Measurements from ENCODE around the gene LLGL2. TPM values are rescaled to one million over a fixed set of nuclear protein-coding genes. Genes with fewer than 3 reads are reported as not detected.

Gene LLGL2
- total RNA-seq, 1 experiment from 2014 or later, result 10.8 TPM

GRCh38 chr17:75524269-75524969, 1.1 kb upstream of the LLGL2 start:
- ChIA-PET CTCF (interaction anchor here (0.6 to 1.2 kb wide), 4 partner anchors 8 to 597 kb away, joined by 3 to 12 read pairs (median 6); partner anchors contain the start of gene TSEN54), POLR2A (ENCODE audit: low non-redundant PET) (interaction anchor here (0.6 to 0.7 kb wide), 2 partner anchors 68 to 455 kb away, joined by 4 to 15 read pairs; partner anchors contain the start of gene TMEM94)
- Histone ChIP-seq H3K27me3 (replicated peaks; ENCODE audit: insufficient read depth, low read depth, low read length, poor library complexity) (no peaks in the 10 kb centered on the region), H3K27ac (ENCODE audit: low read depth, low read length, poor library complexity, severe bottlenecking) (no peak overlapping the region), H3K4me1 (ENCODE audit: insufficient read depth, low read length, poor library complexity, severe bottlenecking) (peaks cover 12% of the 10 kb centered on the region), H3K4me3 (ENCODE audit: low read depth, low read length, poor library complexity, severe bottlenecking) (peak overlapping the region; percentile 83), H3K9me3 (ENCODE audit: low read depth, low read length, poor library complexity, severe bottlenecking) (no peaks in the 10 kb centered on the region), H3K36me3 (ENCODE audit: insufficient read depth, low read length, poor library complexity, severe bottlenecking) (peaks cover 11% of the 10 kb centered on the region)
- BruUV-seq (replicated peaks), result no TSS peak
- DNase-seq (ENCODE audit: low spot score), result no peak
- intact Hi-C loops (cut with micrococcal nuclease; ENCODE audit: unreplicated experiment), result no loop called here
- TF ChIP-seq CTCF (conservative IDR thresholded peaks at IDR 0.05; ENCODE audit: low read depth, low read length) (no peak), EZH2 (IDR thresholded peaks at IDR 0.05; ENCODE audit: borderline replicate concordance, low read depth, low read length, poor library complexity, severe bottlenecking) (no peak)

- BruUV-seq (replicated peaks), result no TSS peak
- Histone ChIP-seq H3K27me3 (replicated peaks; ENCODE audit: insufficient read depth, low read depth, low read length, poor library complexity) (no peaks in the 10 kb centered on the region), H3K9me3 (ENCODE audit: low read depth, low read length, poor library complexity, severe bottlenecking) (no peaks in the 10 kb centered on the region), H3K36me3 (ENCODE audit: insufficient read depth, low read length, poor library complexity, severe bottlenecking) (peaks cover 9% of the 10 kb centered on the region), H3K27ac (ENCODE audit: low read depth, low read length, poor library complexity, severe bottlenecking) (peak overlapping the region; percentile 17), H3K4me1 (ENCODE audit: insufficient read depth, low read length, poor library complexity, severe bottlenecking) (peaks cover 12% of the 10 kb centered on the region), H3K4me3 (ENCODE audit: low read depth, low read length, poor library complexity, severe bottlenecking) (peak overlapping the region; percentile 83)
- intact Hi-C loops (cut with micrococcal nuclease; ENCODE audit: unreplicated experiment), result no loop called here
- no peak for DNase-seq (ENCODE audit: low spot score)
- CTCF ChIA-PET, result interaction anchor here (1.2 kb wide), 1 partner anchor 10 kb away, joined by 12 read pairs; the partner anchor contains the start of gene TSEN54
- POLR2A ChIA-PET (ENCODE audit: low non-redundant PET), result interaction anchor here (0.7 kb wide), 1 partner anchor 436 kb away, joined by 5 read pairs; no protein-coding TSS in a partner anchor
- no peak for TF ChIP-seq CTCF (conservative IDR thresholded peaks at IDR 0.05; ENCODE audit: low read depth, low read length)
- no peak for TF ChIP-seq EZH2 (IDR thresholded peaks at IDR 0.05; ENCODE audit: borderline replicate concordance, low read depth, low read length, poor library complexity, severe bottlenecking)
These were observed 483 bp downstream of the LLGL2 start for GRCh38 chr17:75525806-75526554.

GRCh38 chr17:75526555-75527270, 1.2 kb downstream of the LLGL2 start:
- intact Hi-C loops (cut with micrococcal nuclease; ENCODE audit: unreplicated experiment), result no loop called here
- CTCF ChIA-PET, result no interaction called here
- no peak overlapping the region for H3K27ac ChIP-seq (ENCODE audit: low read depth, low read length, poor library complexity, severe bottlenecking)

More at GRCh38 chr17:75526555-75527270, 1.2 kb downstream of the LLGL2 start:
- no peaks in the 10 kb centered on the region for H3K27me3 ChIP-seq (replicated peaks; ENCODE audit: insufficient read depth, low read depth, low read length, poor library complexity)
- no TSS peak for BruUV-seq (replicated peaks)
- H3K4me3 ChIP-seq (ENCODE audit: low read depth, low read length, poor library complexity, severe bottlenecking), result peak overlapping the region; percentile 83
- DNase-seq (ENCODE audit: low spot score), result no peak
- peaks cover 5% of the 10 kb centered on the region for H3K36me3 ChIP-seq (ENCODE audit: insufficient read depth, low read length, poor library complexity, severe bottlenecking)
- POLR2A ChIA-PET (ENCODE audit: low non-redundant PET), result no interaction called here
- no peak for TF ChIP-seq EZH2 (IDR thresholded peaks at IDR 0.05; ENCODE audit: borderline replicate concordance, low read depth, low read length, poor library complexity, severe bottlenecking)
- H3K4me1 ChIP-seq (ENCODE audit: insufficient read depth, low read length, poor library complexity, severe bottlenecking), result peaks cover 12% of the 10 kb centered on the region
- H3K9me3 ChIP-seq (ENCODE audit: low read depth, low read length, poor library complexity, severe bottlenecking), result no peaks in the 10 kb centered on the region

Data from A673 (cell line).